ENCODE results near the gene CEP43. TPM values are rescaled to one million over a fixed set of nuclear protein-coding genes. Genes with fewer than 3 reads are reported as not detected.
"Not testable (repeated sequence)": the region's sequence is repeated elsewhere in the genome, so short reads cannot be mapped to it uniquely, and the experiment has no call there.

Gene CEP43
- total RNA-seq, result 9.7 TPM in 2 replicates

GRCh38 chr6:166999145-166999883 lies at the start of gene CEP43:
TSS of gene CEP43 (plus strand) at chr6:166999397. CDS start at chr6:166999413, 16 bp downstream.
- peak; percentile 36 for DNase-seq (ENCODE audit: extremely low read depth, low read depth, low spot score)

GRCh38 chr6:166949528-166950442 lies 49.4 kb upstream of the CEP43 start:
- no peak for DNase-seq (ENCODE audit: extremely low read depth, low read depth, low spot score)

- no peak for DNase-seq (ENCODE audit: extremely low read depth, low read depth, low spot score)
Measured at GRCh38 chr6:166950443-166950821, 48.8 kb upstream of the CEP43 start.

- not testable (repeated sequence) for DNase-seq (ENCODE audit: extremely low read depth, low read depth, low spot score)
Measured at GRCh38 chr6:166950892-166951669, 48.1 kb upstream of the CEP43 start.

- no peak for DNase-seq (ENCODE audit: extremely low read depth, low read depth, low spot score)
Measured at GRCh38 chr6:166951670-166952060, 47.5 kb upstream of the CEP43 start.

GRCh38 chr6:166952121-166952520 lies 47.1 kb upstream of the CEP43 start:
- DNase-seq (ENCODE audit: extremely low read depth, low read depth, low spot score), result no peak

- no peak for DNase-seq (ENCODE audit: extremely low read depth, low read depth, low spot score)
Measured at GRCh38 chr6:166952567-166953486, 46.4 kb upstream of the CEP43 start.

GRCh38 chr6:166954118-166954713 lies 45.0 kb upstream of the CEP43 start:
- DNase-seq (ENCODE audit: extremely low read depth, low read depth, low spot score), result no peak

- DNase-seq (ENCODE audit: extremely low read depth, low read depth, low spot score), result no peak
Measured at GRCh38 chr6:166955121-166955864, 43.9 kb upstream of the CEP43 start.

GRCh38 chr6:166955865-166956443 lies 43.2 kb upstream of the CEP43 start:
- DNase-seq (ENCODE audit: extremely low read depth, low read depth, low spot score), result no peak

- no peak for DNase-seq (ENCODE audit: extremely low read depth, low read depth, low spot score)
Measured at GRCh38 chr6:166956444-166957086, 42.6 kb upstream of the CEP43 start, which contains the start of gene RNASET2. TSS of gene RNASET2 (minus strand) at chr6:166956550. CDS start at chr6:166956182, 368 bp downstream.

- no peak for DNase-seq (ENCODE audit: extremely low read depth, low read depth, low spot score)
Measured at GRCh38 chr6:166957087-166957804, 42.0 kb upstream of the CEP43 start.

GRCh38 chr6:166957805-166958076 lies 41.5 kb upstream of the CEP43 start:
- no peak for DNase-seq (ENCODE audit: extremely low read depth, low read depth, low spot score)

GRCh38 chr6:166958926-166959861 lies 40.0 kb upstream of the CEP43 start:
- no peak for DNase-seq (ENCODE audit: extremely low read depth, low read depth, low spot score)

- peak; percentile 44 for DNase-seq (ENCODE audit: extremely low read depth, low read depth, low spot score)
Measured at GRCh38 chr6:166959911-166960608, 39.1 kb upstream of the CEP43 start.

GRCh38 chr6:166960609-166960978 lies 38.6 kb upstream of the CEP43 start:
- no peak for DNase-seq (ENCODE audit: extremely low read depth, low read depth, low spot score)
